Breast epithelium (tissue), 3 donors: ENCODE data around the gene GPSM3.

ENCODE experiments used
- POLR2AphosphoS5 ChIP-seq, 3 donors: sonication (generic); formaldehyde crosslinking; IDR thresholded peaks; one replicate each; pipeline ENCODE4 v1.6.1; 2017; ENCODE audit warnings: antibody characterized with exemption in 3 of 3
- TF ChIP-seq, protein P1 (sequence below), 3 donors: fragments of 450-650 bp; IDR thresholded peaks; one replicate each; pipeline ENCODE4 v1.5.1; 2016 to 2017; ENCODE audit warnings: antibody characterized with exemption in 3 of 3, mild to moderate bottlenecking in 3 of 3, moderate library complexity in 3 of 3

DNA sequence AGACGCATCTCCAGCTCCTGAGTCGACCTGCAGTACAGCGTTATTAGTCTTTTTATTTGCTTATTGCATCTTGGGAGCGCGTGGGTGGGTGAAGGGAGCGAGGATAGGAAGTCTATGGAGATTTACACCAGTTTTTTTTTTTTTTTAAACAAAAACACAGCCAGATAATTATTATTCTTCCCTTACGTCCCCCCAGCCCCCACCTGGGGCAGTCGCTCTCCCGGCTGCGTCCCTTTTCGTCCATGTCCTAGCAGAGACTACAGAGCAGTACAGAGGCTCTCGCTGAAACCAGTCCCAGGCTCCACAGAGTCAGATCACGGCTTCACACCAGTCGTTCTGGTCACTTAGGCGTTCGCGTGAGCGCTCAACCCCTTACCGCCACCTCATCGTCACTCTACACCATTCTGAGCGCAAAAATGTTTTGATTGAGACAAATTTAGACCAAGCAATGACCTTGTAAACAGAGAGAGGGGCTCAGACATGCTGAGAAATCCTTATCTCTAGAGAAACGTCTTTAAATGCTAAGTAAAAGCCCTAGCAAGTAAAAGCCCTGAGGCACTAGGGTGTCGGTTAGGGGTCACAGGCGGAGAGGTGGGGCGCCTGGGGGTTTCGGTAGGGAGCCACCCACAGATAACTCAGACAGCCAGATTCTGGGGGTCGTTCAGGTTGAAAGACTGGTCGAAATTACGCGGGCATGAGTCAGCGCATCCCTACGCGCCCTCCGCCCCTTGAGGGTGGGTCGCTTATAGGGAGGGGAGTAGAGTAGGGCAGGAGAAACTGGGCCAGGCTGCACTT is 39.5 kb downstream of the GPSM3 start:
- TF ChIP-seq, protein P1, sequence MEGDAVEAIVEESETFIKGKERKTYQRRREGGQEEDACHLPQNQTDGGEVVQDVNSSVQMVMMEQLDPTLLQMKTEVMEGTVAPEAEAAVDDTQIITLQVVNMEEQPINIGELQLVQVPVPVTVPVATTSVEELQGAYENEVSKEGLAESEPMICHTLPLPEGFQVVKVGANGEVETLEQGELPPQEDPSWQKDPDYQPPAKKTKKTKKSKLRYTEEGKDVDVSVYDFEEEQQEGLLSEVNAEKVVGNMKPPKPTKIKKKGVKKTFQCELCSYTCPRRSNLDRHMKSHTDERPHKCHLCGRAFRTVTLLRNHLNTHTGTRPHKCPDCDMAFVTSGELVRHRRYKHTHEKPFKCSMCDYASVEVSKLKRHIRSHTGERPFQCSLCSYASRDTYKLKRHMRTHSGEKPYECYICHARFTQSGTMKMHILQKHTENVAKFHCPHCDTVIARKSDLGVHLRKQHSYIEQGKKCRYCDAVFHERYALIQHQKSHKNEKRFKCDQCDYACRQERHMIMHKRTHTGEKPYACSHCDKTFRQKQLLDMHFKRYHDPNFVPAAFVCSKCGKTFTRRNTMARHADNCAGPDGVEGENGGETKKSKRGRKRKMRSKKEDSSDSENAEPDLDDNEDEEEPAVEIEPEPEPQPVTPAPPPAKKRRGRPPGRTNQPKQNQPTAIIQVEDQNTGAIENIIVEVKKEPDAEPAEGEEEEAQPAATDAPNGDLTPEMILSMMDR (IDR thresholded peaks at IDR 0.05) = no peak
- no peak for TF ChIP-seq POLR2AphosphoS5 (IDR thresholded peaks at IDR 0.05)
